Stimulated activated CD8-positive, alpha-beta memory T cell treated with anti-CD3 and anti-CD28 coated beads, Interleukin-12 subunit alpha, Interleukin-12 subunit beta, amount 100 ng/mL, for 24 hours (primary cell): ENCODE results near the gene C2CD3.
"Not testable (repeated sequence)": the region's sequence is repeated elsewhere in the genome, so short reads cannot be mapped to it uniquely, and the experiment has no call there.

Experiments
- DNase-seq: peaks from one replicate; pipeline ENCODE4 v3.0.0-alpha.2; 2020; ENCODE audit errors: extremely low read depth

C2CD3 gene

GRCh38 chr11:74069146-74070046 is 101.4 kb downstream of the C2CD3 start:
- DNase-seq, result no peak

- DNase-seq, result not testable (repeated sequence)
Observed at GRCh38 chr11:74066663-74067062, 104.1 kb downstream of the C2CD3 start.

- not testable (repeated sequence) for DNase-seq
Observed at GRCh38 chr11:74065534-74065933, 105.3 kb downstream of the C2CD3 start.

GRCh38 chr11:74063628-74064027 is 107.2 kb downstream of the C2CD3 start:
- DNase-seq, result not testable (repeated sequence)

GRCh38 chr11:74061599-74061998 is 109.2 kb downstream of the C2CD3 start:
- not testable (repeated sequence) for DNase-seq

GRCh38 chr11:74057249-74058151 is 113.3 kb downstream of the C2CD3 start:
- no peak for DNase-seq

- DNase-seq, result no peak
Observed at GRCh38 chr11:74055938-74056337, 114.9 kb downstream of the C2CD3 start.

- DNase-seq, result no peak
Observed at GRCh38 chr11:74050465-74050864, 120.3 kb downstream of the C2CD3 start.

GRCh38 chr11:74048993-74049392 is 121.8 kb downstream of the C2CD3 start:
- no peak for DNase-seq

- DNase-seq, result no peak
Observed at GRCh38 chr11:74044538-74044937, 126.3 kb downstream of the C2CD3 start.

- DNase-seq, result no peak
Observed at GRCh38 chr11:74043450-74043849, 127.4 kb downstream of the C2CD3 start.

GRCh38 chr11:74037309-74037708 is 133.5 kb downstream of the C2CD3 start:
- no peak for DNase-seq

GRCh38 chr11:74035264-74035663 is 135.5 kb downstream of the C2CD3 start:
- DNase-seq, result no peak

- DNase-seq, result no peak
Observed at GRCh38 chr11:74033046-74033445, 137.8 kb downstream of the C2CD3 start.

GRCh38 chr11:74030723-74031676 is 139.8 kb downstream of the C2CD3 start:
- no peak for DNase-seq

- no peak for DNase-seq
Observed at GRCh38 chr11:74025467-74026166, 145.2 kb downstream of the C2CD3 start.

- DNase-seq, result no peak
Observed at GRCh38 chr11:74024261-74025029, 146.4 kb downstream of the C2CD3 start.

GRCh38 chr11:74023276-74023675 is 147.5 kb downstream of the C2CD3 start:
- no peak for DNase-seq

GRCh38 chr11:74022546-74022945 is 148.3 kb downstream of the C2CD3 start:
- DNase-seq, result no peak

GRCh38 chr11:74021998-74022397 is 148.8 kb downstream of the C2CD3 start:
- DNase-seq, result no peak
